GM19467 (cell line): ENCODE data around the gene COL4A2.

Source experiments
- ATAC-seq: cut with Tn5 transposase; IDR thresholded peaks from one replicate; pipeline ENCODE4 v1.9.1; 2021; ENCODE audit warnings: mild to moderate bottlenecking, moderate library complexity; ENCODE audit not compliant: unreplicated experiment

Gene COL4A2

GRCh38 chr13:110503037-110503901 lies 196.2 kb downstream of the COL4A2 start:
- no peak for ATAC-seq

- no peak for ATAC-seq
Measured at GRCh38 chr13:110503979-110504499, 197.0 kb downstream of the COL4A2 start.

- ATAC-seq, result no peak
Measured at GRCh38 chr13:110505594-110505993, 198.5 kb downstream of the COL4A2 start.

- no peak for ATAC-seq
Measured at GRCh38 chr13:110506396-110506795, 199.3 kb downstream of the COL4A2 start.

GRCh38 chr13:110506859-110507566 lies 199.9 kb downstream of the COL4A2 start:
- ATAC-seq, result no peak

- ATAC-seq, result no peak
Measured at GRCh38 chr13:110507678-110508381, 200.7 kb downstream of the COL4A2 start.

GRCh38 chr13:110509478-110509926 lies 202.4 kb downstream of the COL4A2 start:
- ATAC-seq, result no peak

- ATAC-seq, result peak; percentile 62
Measured at GRCh38 chr13:110509971-110510786, 203.1 kb downstream of the COL4A2 start.

GRCh38 chr13:110511509-110512181 lies 204.6 kb downstream of the COL4A2 start:
- ATAC-seq, result no peak

- ATAC-seq, result no peak
Measured at GRCh38 chr13:110512198-110512740, 205.2 kb downstream of the COL4A2 start.

GRCh38 chr13:110516500-110516899 lies 209.4 kb downstream of the COL4A2 start:
- ATAC-seq, result no peak

GRCh38 chr13:110517505-110518225 lies 210.6 kb downstream of the COL4A2 start:
- ATAC-seq, result no peak

GRCh38 chr13:110518226-110518525 lies 211.1 kb downstream of the COL4A2 start:
- no peak for ATAC-seq

- no peak for ATAC-seq
Measured at GRCh38 chr13:110518571-110518970, 211.5 kb downstream of the COL4A2 start.

- ATAC-seq, result no peak
Measured at GRCh38 chr13:110519046-110519445, 212.0 kb downstream of the COL4A2 start.

- no peak for ATAC-seq
Measured at GRCh38 chr13:110519506-110519905, 212.4 kb downstream of the COL4A2 start.

- no peak for ATAC-seq
Measured at GRCh38 chr13:110520431-110521295, 213.6 kb downstream of the COL4A2 start.

- no peak for ATAC-seq
Measured at GRCh38 chr13:110521296-110521680, 214.2 kb downstream of the COL4A2 start.
